ENCODE results near the gene PLEKHA5. TPM values are rescaled to one million over a fixed set of nuclear protein-coding genes. Genes with fewer than 3 reads are reported as not detected.

The PLEKHA5 gene
- total RNA-seq, 2 experiments from 2014 or later, result 4.5 to 5.1 TPM

DNA sequence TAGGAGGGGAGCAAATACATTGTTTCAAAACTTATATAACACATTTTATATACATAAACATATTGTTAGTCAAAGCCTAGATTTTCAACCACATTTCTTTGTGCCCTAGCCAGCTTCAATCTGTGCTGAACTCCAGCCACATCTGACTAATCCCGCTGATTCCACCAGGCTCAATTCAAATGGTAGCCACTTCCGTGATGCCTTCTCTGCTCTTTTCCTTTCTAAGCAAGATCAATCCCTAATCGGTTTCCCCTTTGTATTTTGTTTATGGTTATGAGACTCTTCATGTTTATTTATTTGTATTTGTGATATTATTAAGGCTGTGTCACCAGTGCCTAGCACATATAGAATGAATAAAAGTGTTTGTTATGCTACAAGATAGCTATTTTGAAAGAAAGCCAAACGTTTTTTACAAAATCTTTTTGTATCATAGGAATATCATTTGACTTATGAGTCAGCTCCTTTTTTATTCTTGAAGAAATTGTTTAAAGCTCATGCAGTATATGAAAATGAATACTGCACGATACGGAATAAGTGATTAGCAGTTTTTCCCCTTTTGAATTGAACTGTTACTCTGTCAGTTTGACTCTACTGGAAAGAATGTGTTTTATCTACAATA is 110.2 kb downstream of the PLEKHA5 start:
- H3K36me3 Mint-ChIP-seq (ENCODE audit: low read depth), result no peaks in the 10 kb centered on the region
- H3K4me1 Mint-ChIP-seq, result no peaks in the 10 kb centered on the region
- no peak overlapping the region for H3K4me3 Mint-ChIP-seq
- no peak overlapping the region for H3K27ac Mint-ChIP-seq
- POLR2A ChIA-PET, result no interaction called here
- CTCF ChIA-PET, result no interaction called here
- DNase-seq, result no peak
- no peaks in the 10 kb centered on the region for H3K9me3 Mint-ChIP-seq
- H3K27me3 Mint-ChIP-seq, result no peaks in the 10 kb centered on the region

DNA sequence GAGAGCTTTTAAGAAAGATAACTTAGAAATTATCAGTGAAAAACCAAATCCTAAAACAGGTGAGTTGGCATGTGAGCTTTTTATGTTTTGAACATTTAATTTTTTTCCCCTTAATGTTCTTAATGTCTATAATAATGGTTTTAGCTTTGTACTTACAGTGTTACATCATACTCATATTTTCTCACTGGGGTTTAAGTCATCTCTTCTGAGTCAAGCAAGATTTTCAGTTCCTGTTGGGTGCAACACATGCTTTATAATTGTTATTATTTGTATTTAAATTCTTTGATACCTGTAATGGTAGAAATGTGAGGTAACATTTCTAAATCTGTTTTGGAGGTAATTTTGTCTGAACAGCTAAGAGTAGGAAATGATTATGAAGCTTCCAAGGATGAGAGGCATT is 113.0 kb downstream of the PLEKHA5 start:
- POLR2A ChIA-PET, result no interaction called here
- H3K36me3 Mint-ChIP-seq (ENCODE audit: low read depth), result no peaks in the 10 kb centered on the region
- no peak overlapping the region for H3K27ac Mint-ChIP-seq
- DNase-seq, result no peak
- H3K4me1 Mint-ChIP-seq, result no peaks in the 10 kb centered on the region
- CTCF ChIA-PET, result interaction anchor here (0.5 to 0.7 kb wide), 2 partner anchors 46 to 556 kb away, joined by 3 to 4 read pairs; no protein-coding TSS in a partner anchor
- no peaks in the 10 kb centered on the region for H3K9me3 Mint-ChIP-seq
- H3K27me3 Mint-ChIP-seq, result no peaks in the 10 kb centered on the region
- H3K4me3 Mint-ChIP-seq, result no peak overlapping the region

- POLR2A ChIA-PET, result no interaction called here
- Mint-ChIP-seq H3K27me3 (no peaks in the 10 kb centered on the region), H3K4me3 (no peak overlapping the region), H3K9me3 (no peaks in the 10 kb centered on the region), H3K27ac (no peak overlapping the region), H3K36me3 (ENCODE audit: low read depth) (no peaks in the 10 kb centered on the region), H3K4me1 (no peaks in the 10 kb centered on the region)
- CTCF ChIA-PET, result no interaction called here
- no peak for DNase-seq
Measured at GRCh38 chr12:19243551-19243950, 114.0 kb downstream of the PLEKHA5 start.

- H3K36me3 Mint-ChIP-seq (ENCODE audit: low read depth), result no peaks in the 10 kb centered on the region
- H3K4me3 Mint-ChIP-seq, result no peak overlapping the region
- ChIA-PET CTCF (no interaction called here), POLR2A (interaction anchor here (0.6 kb wide), 1 partner anchor 1991 kb away, joined by 3 read pairs; no protein-coding TSS in a partner anchor)
- H3K9me3 Mint-ChIP-seq, result no peaks in the 10 kb centered on the region
- H3K27me3 Mint-ChIP-seq, result no peaks in the 10 kb centered on the region
- H3K4me1 Mint-ChIP-seq, result no peaks in the 10 kb centered on the region
- no peak overlapping the region for H3K27ac Mint-ChIP-seq
- no peak for DNase-seq
Measured at GRCh38 chr12:19244312-19244711, 114.8 kb downstream of the PLEKHA5 start.

DNA sequence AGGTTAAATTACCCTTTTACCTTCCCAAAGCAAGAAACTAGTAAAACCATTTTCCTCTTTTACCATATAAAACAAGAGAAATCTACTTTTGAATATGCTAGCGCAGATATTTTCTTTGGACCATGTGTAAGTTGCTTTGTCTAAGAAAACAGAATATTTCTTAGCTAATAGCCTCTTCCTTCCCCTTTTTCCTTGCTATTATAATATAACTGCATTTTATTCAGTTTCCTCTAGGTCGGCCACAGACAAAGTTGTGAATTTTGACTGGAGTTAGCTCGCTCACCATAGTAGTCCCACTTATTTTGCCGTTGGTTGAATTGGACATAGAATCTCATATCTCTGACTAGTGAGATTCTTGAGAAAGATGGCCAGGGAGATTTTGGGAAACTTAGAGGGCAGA is 115.6 kb downstream of the PLEKHA5 start:
- Mint-ChIP-seq H3K4me1 (no peaks in the 10 kb centered on the region), H3K9me3 (no peaks in the 10 kb centered on the region), H3K27ac (no peak overlapping the region), H3K36me3 (ENCODE audit: low read depth) (no peaks in the 10 kb centered on the region), H3K27me3 (no peaks in the 10 kb centered on the region), H3K4me3 (no peak overlapping the region)
- ChIA-PET CTCF (no interaction called here), POLR2A (no interaction called here)
- DNase-seq, result no peak

DNA sequence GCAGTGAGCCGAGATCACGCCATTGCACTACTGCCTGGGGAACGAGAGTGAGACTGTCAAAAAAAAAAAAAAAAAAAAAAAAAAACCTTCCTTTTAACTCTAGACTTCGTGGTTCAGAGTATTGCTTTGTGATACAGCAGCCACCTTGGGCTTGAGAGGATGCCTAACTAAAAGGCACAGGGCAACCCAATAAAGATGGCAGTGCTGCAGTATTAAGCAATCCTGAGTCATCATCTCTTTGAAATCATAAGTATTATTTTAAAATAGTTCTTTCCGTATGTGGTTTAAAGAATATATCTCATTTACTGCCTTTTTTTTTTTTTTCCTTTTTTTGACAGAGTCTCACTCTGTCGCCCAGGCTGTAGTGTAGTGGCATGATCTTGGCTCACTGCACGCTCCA is 116.1 kb downstream of the PLEKHA5 start:
- Mint-ChIP-seq H3K4me3 (no peak overlapping the region), H3K27ac (no peak overlapping the region), H3K9me3 (no peaks in the 10 kb centered on the region), H3K4me1 (no peaks in the 10 kb centered on the region), H3K27me3 (no peaks in the 10 kb centered on the region), H3K36me3 (ENCODE audit: low read depth) (no peaks in the 10 kb centered on the region)
- POLR2A ChIA-PET, result no interaction called here
- DNase-seq, result no peak
- CTCF ChIA-PET, result no interaction called here

DNA sequence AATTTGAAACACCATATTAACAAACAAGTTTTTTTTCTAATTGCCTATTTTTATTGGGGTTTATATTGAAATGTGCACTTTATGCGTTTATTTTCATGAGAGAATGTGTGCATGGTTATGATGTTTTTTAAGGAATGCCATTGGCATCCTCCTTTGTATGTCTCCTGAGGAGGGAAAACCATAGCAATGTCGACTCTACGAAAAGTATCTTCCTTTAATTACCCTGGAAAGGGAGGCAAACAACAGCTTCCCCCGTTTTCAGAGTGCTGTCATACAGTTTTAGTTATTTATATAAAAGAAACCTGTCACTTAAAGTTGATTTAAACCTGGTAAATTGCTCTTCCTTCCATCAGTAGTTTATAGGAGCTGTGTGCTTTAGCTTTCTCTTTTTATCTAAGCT is 117.4 kb downstream of the PLEKHA5 start:
- ChIA-PET POLR2A (no interaction called here), CTCF (no interaction called here)
- no peaks in the 10 kb centered on the region for H3K36me3 Mint-ChIP-seq (ENCODE audit: low read depth)

GRCh38 chr12:19248929-19249602 is 119.5 kb downstream of the PLEKHA5 start:
- no peak for DNase-seq
- Mint-ChIP-seq H3K27me3 (no peaks in the 10 kb centered on the region), H3K4me3 (no peak overlapping the region), H3K4me1 (no peaks in the 10 kb centered on the region), H3K36me3 (ENCODE audit: low read depth) (no peaks in the 10 kb centered on the region), H3K27ac (no peak overlapping the region), H3K9me3 (no peaks in the 10 kb centered on the region)
- CTCF ChIA-PET, result no interaction called here
- POLR2A ChIA-PET, result no interaction called here

More for the DNA sequence above, 117.4 kb downstream of the PLEKHA5 start:
- no peak for DNase-seq
- Mint-ChIP-seq H3K4me1 (no peaks in the 10 kb centered on the region), H3K9me3 (no peaks in the 10 kb centered on the region), H3K27me3 (no peaks in the 10 kb centered on the region), H3K4me3 (no peak overlapping the region), H3K27ac (no peak overlapping the region)

GRCh38 chr12:19251481-19252132 is 122.1 kb downstream of the PLEKHA5 start:
- Mint-ChIP-seq H3K36me3 (ENCODE audit: low read depth) (no peaks in the 10 kb centered on the region), H3K4me3 (no peak overlapping the region), H3K27ac (no peak overlapping the region), H3K4me1 (no peaks in the 10 kb centered on the region), H3K9me3 (no peaks in the 10 kb centered on the region), H3K27me3 (no peaks in the 10 kb centered on the region)
- POLR2A ChIA-PET, result interaction anchor here (0.6 kb wide), 1 partner anchor 203 kb away, joined by 3 read pairs; no protein-coding TSS in a partner anchor
- CTCF ChIA-PET, result interaction anchor here (0.6 kb wide), 1 partner anchor 118 kb away, joined by 3 read pairs; no protein-coding TSS in a partner anchor
- no peak for DNase-seq

GRCh38 chr12:19260135-19260534 is 130.6 kb downstream of the PLEKHA5 start:
- POLR2A ChIA-PET, result no interaction called here
- H3K4me1 Mint-ChIP-seq, result no peaks in the 10 kb centered on the region
- no peaks in the 10 kb centered on the region for H3K27me3 Mint-ChIP-seq
- DNase-seq, result no peak
- no peak overlapping the region for H3K27ac Mint-ChIP-seq
- CTCF ChIA-PET, result no interaction called here
- H3K4me3 Mint-ChIP-seq, result no peak overlapping the region
- no peaks in the 10 kb centered on the region for H3K9me3 Mint-ChIP-seq
- no peaks in the 10 kb centered on the region for H3K36me3 Mint-ChIP-seq (ENCODE audit: low read depth)

GRCh38 chr12:19261773-19262172 is 132.2 kb downstream of the PLEKHA5 start:
- no peak for DNase-seq
- Mint-ChIP-seq H3K4me3 (no peak overlapping the region), H3K36me3 (ENCODE audit: low read depth) (no peaks in the 10 kb centered on the region), H3K4me1 (no peaks in the 10 kb centered on the region), H3K27ac (no peak overlapping the region), H3K27me3 (no peaks in the 10 kb centered on the region), H3K9me3 (no peaks in the 10 kb centered on the region)
- ChIA-PET CTCF (interaction anchor here (0.5 to 0.9 kb wide), 3 partner anchors 12 to 1584 kb away, joined by 3 read pairs; no protein-coding TSS in a partner anchor), POLR2A (no interaction called here)

DNA sequence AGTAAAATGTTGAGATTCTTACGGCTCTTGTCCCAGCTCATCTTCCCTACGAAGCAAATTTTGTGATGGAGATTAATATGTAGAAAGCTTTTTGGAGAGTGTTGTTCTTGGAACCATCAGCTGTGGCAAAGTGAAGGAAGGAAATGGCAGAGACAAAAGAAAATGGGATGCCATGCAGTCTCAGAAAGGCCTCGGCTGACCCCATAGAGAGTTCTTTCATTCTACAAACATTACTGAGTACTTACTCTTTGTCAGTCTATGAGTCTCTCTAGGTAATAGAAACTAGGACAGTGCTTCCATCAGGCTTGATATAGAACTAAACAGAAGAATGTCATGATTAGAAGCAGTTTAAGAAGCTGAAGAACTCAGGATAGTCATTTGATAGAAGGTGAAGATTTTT is 134.1 kb downstream of the PLEKHA5 start:
- H3K9me3 Mint-ChIP-seq, result no peaks in the 10 kb centered on the region
- H3K27ac Mint-ChIP-seq, result no peak overlapping the region
- no peaks in the 10 kb centered on the region for H3K4me1 Mint-ChIP-seq
- ChIA-PET CTCF (no interaction called here), POLR2A (interaction anchor here (0.7 kb wide), 1 partner anchor 30 kb away, joined by 3 read pairs; no protein-coding TSS in a partner anchor)
- H3K27me3 Mint-ChIP-seq, result no peaks in the 10 kb centered on the region
- no peak overlapping the region for H3K4me3 Mint-ChIP-seq
- DNase-seq, result no peak
- H3K36me3 Mint-ChIP-seq (ENCODE audit: low read depth), result no peaks in the 10 kb centered on the region

All from activated CD4-positive, alpha-beta T cell treated with anti-CD3 and anti-CD28 coated beads, Interleukin-2, amount 10 ng/mL, durations not matched to agents 7 days and 5 days (primary cell).